A673 (cell line): ENCODE data around the gene CNPY4.

Experiments
- EZH2 ChIP-seq: fragments of 200-600 bp; sonication (generic); IDR thresholded peaks from 2 replicates; pipeline ENCODE4 v1.6.1; 2017; ENCODE audit warnings: borderline replicate concordance, low read depth, mild to moderate bottlenecking, mixed read lengths, antibody characterized with exemption, low read length; ENCODE audit not compliant: poor library complexity, severe bottlenecking
- TF ChIP-seq, protein P1 (sequence below): fragments of 300-800, 200-600 bp; sonication (generic); conservative IDR thresholded peaks from 2 replicates; pipeline ENCODE4 v1.5.1; 2017; ENCODE audit warnings: low read depth, mild to moderate bottlenecking, antibody characterized with exemption, low read length, moderate library complexity, mixed read lengths

DNA sequence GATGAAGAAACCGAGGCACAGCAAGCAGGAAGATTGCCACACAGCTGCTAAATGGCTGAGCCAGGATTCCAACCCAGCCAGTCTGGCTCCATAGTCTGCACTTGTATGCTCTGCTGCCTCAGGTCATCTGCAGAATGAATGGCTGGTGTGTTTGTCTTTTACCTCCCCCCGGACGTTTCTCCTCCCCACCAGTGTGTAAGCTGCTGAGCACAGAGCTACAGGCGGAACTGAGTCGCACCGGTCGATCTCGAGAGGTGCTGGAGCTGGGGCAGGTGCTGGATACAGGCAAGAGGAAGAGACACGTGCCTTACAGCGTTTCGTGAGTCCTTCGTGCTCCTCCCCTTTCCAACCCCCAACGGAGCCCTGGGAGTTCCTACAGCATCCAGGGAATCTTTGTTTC lies 2.6 kb downstream of the CNPY4 start:
- TF ChIP-seq, protein P1, sequence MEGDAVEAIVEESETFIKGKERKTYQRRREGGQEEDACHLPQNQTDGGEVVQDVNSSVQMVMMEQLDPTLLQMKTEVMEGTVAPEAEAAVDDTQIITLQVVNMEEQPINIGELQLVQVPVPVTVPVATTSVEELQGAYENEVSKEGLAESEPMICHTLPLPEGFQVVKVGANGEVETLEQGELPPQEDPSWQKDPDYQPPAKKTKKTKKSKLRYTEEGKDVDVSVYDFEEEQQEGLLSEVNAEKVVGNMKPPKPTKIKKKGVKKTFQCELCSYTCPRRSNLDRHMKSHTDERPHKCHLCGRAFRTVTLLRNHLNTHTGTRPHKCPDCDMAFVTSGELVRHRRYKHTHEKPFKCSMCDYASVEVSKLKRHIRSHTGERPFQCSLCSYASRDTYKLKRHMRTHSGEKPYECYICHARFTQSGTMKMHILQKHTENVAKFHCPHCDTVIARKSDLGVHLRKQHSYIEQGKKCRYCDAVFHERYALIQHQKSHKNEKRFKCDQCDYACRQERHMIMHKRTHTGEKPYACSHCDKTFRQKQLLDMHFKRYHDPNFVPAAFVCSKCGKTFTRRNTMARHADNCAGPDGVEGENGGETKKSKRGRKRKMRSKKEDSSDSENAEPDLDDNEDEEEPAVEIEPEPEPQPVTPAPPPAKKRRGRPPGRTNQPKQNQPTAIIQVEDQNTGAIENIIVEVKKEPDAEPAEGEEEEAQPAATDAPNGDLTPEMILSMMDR = no peak
- TF ChIP-seq EZH2 = no peak
